ENCODE results near the gene RAB35. TPM values are rescaled to one million over a fixed set of nuclear protein-coding genes. Genes with fewer than 3 reads are reported as not detected.

RAB35 gene
- total RNA-seq, 1 experiment from 2014 or later: 57.1 TPM

- no peak overlapping the region for H3K4me3 ChIP-seq (replicated peaks in 1 of 2; ENCODE audit: low read depth in 1 of 2, low read length in 2 of 2)
- H2AFZ ChIP-seq (ENCODE audit: low read depth, low read length, poor library complexity, severe bottlenecking): no peak overlapping the region
- intact Hi-C loops (cut with micrococcal nuclease): no loop called here
- H3K27ac ChIP-seq (ENCODE audit: low read depth, low read length): no peak overlapping the region
- no peaks in the 10 kb centered on the region for H3K9me2 ChIP-seq (ENCODE audit: insufficient read depth)
- no peak overlapping the region for H3K4me2 ChIP-seq (ENCODE audit: low read length)
- DNase-seq (ENCODE audit: low read depth, low spot score) (no peak), ATAC-seq (no peak)
- ChIA-PET RAD21 (ENCODE audit: low non-redundant PET in 1 of 2, low total read pairs in 2 of 2, uncharacterized antibody in 2 of 2, unreplicated experiment in 2 of 2) (no interaction called here), POLR2A (no interaction called here), CTCF (no interaction called here)
- no peaks in the 10 kb centered on the region; a peak in 1 of 4 replicates for H3K36me3 ChIP-seq (ENCODE audit: control insufficient read depth in 1 of 2, insufficient read depth in 2 of 2, low read length in 2 of 2)
- no TSS peak for BruUV-seq (replicated peaks)
- H3K79me2 ChIP-seq (ENCODE audit: insufficient read depth, low read length): no peaks in the 10 kb centered on the region
- TF ChIP-seq POLR2AphosphoS5 (IDR thresholded peaks at IDR 0.05; ENCODE audit: low read depth, low read length): no peak
- TF ChIP-seq CEBPB (IDR thresholded peaks at IDR 0.05; ENCODE audit: low read depth): no peak
- no peak for TF ChIP-seq EZH2 (IDR thresholded peaks at IDR 0.05)
- TF ChIP-seq, protein P1, sequence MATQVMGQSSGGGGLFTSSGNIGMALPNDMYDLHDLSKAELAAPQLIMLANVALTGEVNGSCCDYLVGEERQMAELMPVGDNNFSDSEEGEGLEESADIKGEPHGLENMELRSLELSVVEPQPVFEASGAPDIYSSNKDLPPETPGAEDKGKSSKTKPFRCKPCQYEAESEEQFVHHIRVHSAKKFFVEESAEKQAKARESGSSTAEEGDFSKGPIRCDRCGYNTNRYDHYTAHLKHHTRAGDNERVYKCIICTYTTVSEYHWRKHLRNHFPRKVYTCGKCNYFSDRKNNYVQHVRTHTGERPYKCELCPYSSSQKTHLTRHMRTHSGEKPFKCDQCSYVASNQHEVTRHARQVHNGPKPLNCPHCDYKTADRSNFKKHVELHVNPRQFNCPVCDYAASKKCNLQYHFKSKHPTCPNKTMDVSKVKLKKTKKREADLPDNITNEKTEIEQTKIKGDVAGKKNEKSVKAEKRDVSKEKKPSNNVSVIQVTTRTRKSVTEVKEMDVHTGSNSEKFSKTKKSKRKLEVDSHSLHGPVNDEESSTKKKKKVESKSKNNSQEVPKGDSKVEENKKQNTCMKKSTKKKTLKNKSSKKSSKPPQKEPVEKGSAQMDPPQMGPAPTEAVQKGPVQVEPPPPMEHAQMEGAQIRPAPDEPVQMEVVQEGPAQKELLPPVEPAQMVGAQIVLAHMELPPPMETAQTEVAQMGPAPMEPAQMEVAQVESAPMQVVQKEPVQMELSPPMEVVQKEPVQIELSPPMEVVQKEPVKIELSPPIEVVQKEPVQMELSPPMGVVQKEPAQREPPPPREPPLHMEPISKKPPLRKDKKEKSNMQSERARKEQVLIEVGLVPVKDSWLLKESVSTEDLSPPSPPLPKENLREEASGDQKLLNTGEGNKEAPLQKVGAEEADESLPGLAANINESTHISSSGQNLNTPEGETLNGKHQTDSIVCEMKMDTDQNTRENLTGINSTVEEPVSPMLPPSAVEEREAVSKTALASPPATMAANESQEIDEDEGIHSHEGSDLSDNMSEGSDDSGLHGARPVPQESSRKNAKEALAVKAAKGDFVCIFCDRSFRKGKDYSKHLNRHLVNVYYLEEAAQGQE (IDR thresholded peaks at IDR 0.05; ENCODE audit: low read depth): no peak
- TF ChIP-seq SIN3A (IDR thresholded peaks at IDR 0.05; ENCODE audit: low read depth): no peak
- TF ChIP-seq CBX3 (IDR thresholded peaks at IDR 0.05; ENCODE audit: low read depth): no peak
- H3K4me1 ChIP-seq (ENCODE audit: control insufficient read depth in 1 of 2, insufficient read depth in 2 of 2, low read length in 2 of 2): peaks cover 0 to 8% of the 10 kb centered on the region in 2 experiments; a peak in 2 of 4 replicates
- no peaks in the 10 kb centered on the region for H3K27me3 ChIP-seq (ENCODE audit: insufficient read depth, low read length)
- no peaks in the 10 kb centered on the region for H3K9me3 ChIP-seq (ENCODE audit: control insufficient read depth in 1 of 2, insufficient read depth in 1 of 2, low read depth in 1 of 2, low read length in 2 of 2)
- no peaks in the 10 kb centered on the region for H4K20me1 ChIP-seq (ENCODE audit: insufficient read depth)
- H3K9ac ChIP-seq (ENCODE audit: low read length): no peak overlapping the region
Observed at GRCh38 chr12:120067901-120068300, 48.7 kb downstream of the RAB35 start.
